ENCODE data around the gene FBXO8. TPM values are rescaled to one million over a fixed set of nuclear protein-coding genes. Genes with fewer than 3 reads are reported as not detected.
"Not testable (repeated sequence)": the region's sequence is repeated elsewhere in the genome, so short reads cannot be mapped to it uniquely, and the experiment has no call there.

Gene FBXO8
- total RNA-seq, 1 donor: 32.2 TPM

GRCh38 chr4:174263445-174263736, 20.1 kb downstream of the FBXO8 start:
- H3K9me3 ChIP-seq (ENCODE audit: low read depth, low read length): no peaks in the 10 kb centered on the region
- TF ChIP-seq, protein P1, sequence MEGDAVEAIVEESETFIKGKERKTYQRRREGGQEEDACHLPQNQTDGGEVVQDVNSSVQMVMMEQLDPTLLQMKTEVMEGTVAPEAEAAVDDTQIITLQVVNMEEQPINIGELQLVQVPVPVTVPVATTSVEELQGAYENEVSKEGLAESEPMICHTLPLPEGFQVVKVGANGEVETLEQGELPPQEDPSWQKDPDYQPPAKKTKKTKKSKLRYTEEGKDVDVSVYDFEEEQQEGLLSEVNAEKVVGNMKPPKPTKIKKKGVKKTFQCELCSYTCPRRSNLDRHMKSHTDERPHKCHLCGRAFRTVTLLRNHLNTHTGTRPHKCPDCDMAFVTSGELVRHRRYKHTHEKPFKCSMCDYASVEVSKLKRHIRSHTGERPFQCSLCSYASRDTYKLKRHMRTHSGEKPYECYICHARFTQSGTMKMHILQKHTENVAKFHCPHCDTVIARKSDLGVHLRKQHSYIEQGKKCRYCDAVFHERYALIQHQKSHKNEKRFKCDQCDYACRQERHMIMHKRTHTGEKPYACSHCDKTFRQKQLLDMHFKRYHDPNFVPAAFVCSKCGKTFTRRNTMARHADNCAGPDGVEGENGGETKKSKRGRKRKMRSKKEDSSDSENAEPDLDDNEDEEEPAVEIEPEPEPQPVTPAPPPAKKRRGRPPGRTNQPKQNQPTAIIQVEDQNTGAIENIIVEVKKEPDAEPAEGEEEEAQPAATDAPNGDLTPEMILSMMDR (IDR thresholded peaks at IDR 0.05; ENCODE audit: extremely low read depth, low read depth, low read length): no peak
- DNase-seq (ENCODE audit: insufficient read length, low spot score, missing footprints): no peak
- no peaks in the 10 kb centered on the region for H3K27me3 ChIP-seq (ENCODE audit: insufficient read depth, low read length)
- H4K20me1 ChIP-seq (ENCODE audit: insufficient read depth, low read length): no peaks in the 10 kb centered on the region
- H2AFZ ChIP-seq (ENCODE audit: low read length): no peak overlapping the region
- H3K4me1 ChIP-seq (ENCODE audit: insufficient read depth, low read length): no peaks in the 10 kb centered on the region
- H3K4me2 ChIP-seq (ENCODE audit: insufficient read depth, low read length): no peak overlapping the region
- H3K79me2 ChIP-seq (ENCODE audit: insufficient read depth, low read length): peaks cover 2% of the 10 kb centered on the region
- no peak overlapping the region for H3K4me3 ChIP-seq (ENCODE audit: insufficient read depth, low read length)
- no peaks in the 10 kb centered on the region for H3K36me3 ChIP-seq (ENCODE audit: insufficient read depth, low read length)
- no peak overlapping the region for H3K27ac ChIP-seq (ENCODE audit: low read depth, low read length)

DNA sequence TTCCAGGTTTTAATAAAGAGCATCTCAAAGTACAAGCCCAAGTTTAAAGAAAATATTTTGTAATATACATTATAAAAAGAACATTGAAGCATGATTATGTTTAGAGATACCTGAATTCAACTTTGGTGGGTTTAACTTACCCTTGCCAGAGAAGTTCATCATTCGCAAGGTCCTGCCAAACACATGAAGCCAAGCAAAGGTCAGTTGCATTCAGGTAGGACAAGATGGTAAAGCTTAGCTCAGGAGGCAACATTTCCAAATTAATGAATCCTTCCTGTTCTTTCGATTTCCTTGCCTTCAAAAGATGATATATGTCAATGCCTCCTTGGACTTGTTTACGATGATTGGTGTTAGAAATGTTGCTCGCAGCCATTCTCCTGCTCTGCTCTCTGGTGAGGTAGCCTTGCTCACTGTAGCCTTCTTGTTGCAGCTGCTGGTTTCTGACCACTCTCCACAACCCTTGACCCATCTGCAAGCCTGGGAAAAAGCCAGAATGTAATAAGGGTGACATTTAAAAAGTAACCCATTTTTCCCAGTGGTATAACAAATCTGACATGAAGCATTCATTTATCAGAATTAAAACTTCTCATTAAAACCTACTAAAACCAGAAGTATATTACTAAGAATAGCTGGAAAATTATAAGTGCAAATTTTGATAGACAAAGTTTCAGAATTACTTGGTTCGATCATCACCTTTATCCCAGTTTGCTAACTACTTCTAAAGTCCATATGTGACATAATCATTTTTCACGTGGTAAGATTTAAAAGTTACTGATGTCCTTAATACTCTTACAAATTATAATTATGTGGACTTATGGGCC, 20.6 kb downstream of the FBXO8 start:
- Histone ChIP-seq H3K27me3 (ENCODE audit: insufficient read depth, low read length) (no peaks in the 10 kb centered on the region), H3K36me3 (ENCODE audit: insufficient read depth, low read length) (no peaks in the 10 kb centered on the region), H3K4me1 (ENCODE audit: insufficient read depth, low read length) (no peaks in the 10 kb centered on the region), H3K9me3 (ENCODE audit: low read depth, low read length) (no peaks in the 10 kb centered on the region), H3K4me2 (ENCODE audit: insufficient read depth, low read length) (no peak overlapping the region), H3K27ac (ENCODE audit: low read depth, low read length) (no peak overlapping the region), H3K79me2 (ENCODE audit: insufficient read depth, low read length) (peaks cover 2% of the 10 kb centered on the region), H2AFZ (ENCODE audit: low read length) (no peak overlapping the region), H3K4me3 (ENCODE audit: insufficient read depth, low read length) (no peak overlapping the region), H4K20me1 (ENCODE audit: insufficient read depth, low read length) (no peaks in the 10 kb centered on the region)
- TF ChIP-seq, protein P1 (IDR thresholded peaks at IDR 0.05; ENCODE audit: extremely low read depth, low read depth, low read length): no peak
- DNase-seq (ENCODE audit: insufficient read length, low spot score, missing footprints): no peak

DNA sequence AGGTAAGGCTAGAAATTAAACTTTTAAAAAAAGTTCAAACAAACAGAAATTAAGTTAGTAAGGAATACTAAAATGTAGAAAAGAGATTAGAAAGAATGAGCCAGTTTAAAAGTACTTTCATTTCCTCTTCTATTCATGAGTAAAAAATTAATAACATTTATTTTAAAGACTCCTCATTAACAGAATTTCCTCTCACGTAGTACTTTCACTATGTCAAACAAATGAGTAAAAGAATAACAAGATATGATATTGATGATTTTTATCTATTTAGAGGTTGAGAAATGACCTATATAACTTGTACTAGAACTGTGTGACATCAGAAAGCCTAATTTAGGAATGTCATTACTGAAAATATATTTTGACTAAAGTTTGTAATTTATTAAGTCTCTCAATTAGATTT, 22.0 kb downstream of the FBXO8 start:
- not testable (repeated sequence) for H3K4me3 ChIP-seq (ENCODE audit: insufficient read depth, low read length); H3K4me2 ChIP-seq (ENCODE audit: insufficient read depth, low read length); H3K79me2 ChIP-seq (ENCODE audit: insufficient read depth, low read length); DNase-seq (ENCODE audit: insufficient read length, low spot score, missing footprints); H3K36me3 ChIP-seq (ENCODE audit: insufficient read depth, low read length); H3K27me3 ChIP-seq (ENCODE audit: insufficient read depth, low read length); H4K20me1 ChIP-seq (ENCODE audit: insufficient read depth, low read length); H3K9me3 ChIP-seq (ENCODE audit: low read depth, low read length); H3K27ac ChIP-seq (ENCODE audit: low read depth, low read length); H3K4me1 ChIP-seq (ENCODE audit: insufficient read depth, low read length); H2AFZ ChIP-seq (ENCODE audit: low read length)

- Histone ChIP-seq H3K4me1 (ENCODE audit: insufficient read depth, low read length) (peaks cover 13% of the 10 kb centered on the region), H3K79me2 (ENCODE audit: insufficient read depth, low read length) (peaks cover 2% of the 10 kb centered on the region), H3K9me3 (ENCODE audit: low read depth, low read length) (no peaks in the 10 kb centered on the region), H3K4me3 (ENCODE audit: insufficient read depth, low read length) (no peak overlapping the region), H4K20me1 (ENCODE audit: insufficient read depth, low read length) (no peaks in the 10 kb centered on the region), H3K27me3 (ENCODE audit: insufficient read depth, low read length) (no peaks in the 10 kb centered on the region), H3K4me2 (ENCODE audit: insufficient read depth, low read length) (no peak overlapping the region), H2AFZ (ENCODE audit: low read length) (no peak overlapping the region), H3K27ac (ENCODE audit: low read depth, low read length) (no peak overlapping the region), H3K36me3 (ENCODE audit: insufficient read depth, low read length) (no peaks in the 10 kb centered on the region)
- TF ChIP-seq, protein P1 (IDR thresholded peaks at IDR 0.05; ENCODE audit: extremely low read depth, low read depth, low read length): no peak
- DNase-seq (ENCODE audit: insufficient read length, low spot score, missing footprints): no peak
Observed at GRCh38 chr4:174260099-174260498, 23.4 kb downstream of the FBXO8 start.
